Loucy (cell line): ENCODE measurements around the gene OTUB2.

Source experiments
- H2AFZ ChIP-seq: fragments of 200-600 bp; sonication (generic); 2 replicates; pipeline ENCODE4 v1.6.0; 2016; ENCODE audit warnings: antibody characterized with exemption, mild to moderate bottlenecking, low read length, moderate library complexity
- H3F3A ChIP-seq: fragments of 200-600 bp; 2 replicates; pipeline ENCODE4 v1.6.0; 2016; ENCODE audit warnings: antibody characterized with exemption, low read depth, mild to moderate bottlenecking
- H3K27me3 ChIP-seq: fragments of 200-600 bp; sonication (generic); 2 replicates; pipeline ENCODE4 v1.6.1; 2014; ENCODE audit warnings: low read length, mild to moderate bottlenecking; ENCODE audit not compliant: insufficient read depth, poor library complexity, severe bottlenecking
- H3K36me3 ChIP-seq: fragments of 200-600 bp; sonication (generic); 2 replicates; pipeline ENCODE4 v1.6.1; 2016; ENCODE audit warnings: low read length; ENCODE audit not compliant: insufficient read depth
- H3K4me1 ChIP-seq: fragments of 200-600 bp; sonication (generic); 2 replicates; pipeline ENCODE4 v1.5.1; 2014; ENCODE audit warnings: low read length, mild to moderate bottlenecking; ENCODE audit not compliant: insufficient read depth, poor library complexity, severe bottlenecking
- H3K4me2 ChIP-seq: fragments of 200-600 bp; sonication (generic); 2 replicates; pipeline ENCODE4 v1.6.0; 2014; ENCODE audit warnings: antibody characterized with exemption, low read length, low read depth, mild to moderate bottlenecking; ENCODE audit not compliant: poor library complexity, severe bottlenecking
- H3K4me3 ChIP-seq: fragments of 200-600 bp; sonication (generic); 2 replicates; pipeline ENCODE4 v1.5.1; 2014; ENCODE audit warnings: low read length, mild to moderate bottlenecking, mixed read lengths; ENCODE audit not compliant: poor library complexity, severe bottlenecking
- H3K79me2 ChIP-seq: fragments of 200-600 bp; sonication (generic); 2 replicates; pipeline ENCODE4 v1.6.1; 2014; ENCODE audit warnings: low read length; ENCODE audit not compliant: insufficient read depth
- H3K9ac ChIP-seq: fragments of 200-600 bp; sonication (generic); 2 replicates; pipeline ENCODE4 v1.6.0; 2014; ENCODE audit warnings: mild to moderate bottlenecking, low read depth, low read length, moderate library complexity; ENCODE audit not compliant: poor library complexity, severe bottlenecking
- H3K9me2 ChIP-seq: fragments of 200-600 bp; sonication (generic); replicated peaks from 2 replicates; pipeline ENCODE4 v1.6.1; 2016; ENCODE audit warnings: low read depth, low read length, mixed read lengths
- H3K9me3 ChIP-seq: fragments of 200-600 bp; sonication (generic); 2 replicates; pipeline ENCODE4 v1.6.1; 2014; ENCODE audit warnings: mild to moderate bottlenecking, antibody characterized with exemption, low read length, low read depth; ENCODE audit not compliant: insufficient read depth
- H4K20me1 ChIP-seq: fragments of 200-600 bp; sonication (generic); 2 replicates; pipeline ENCODE4 v1.6.0; 2014; ENCODE audit warnings: antibody characterized with exemption, low read length, mild to moderate bottlenecking; ENCODE audit not compliant: insufficient read depth, poor library complexity, severe bottlenecking
- CTCF ChIP-seq: fragments of 200-600 bp; sonication (generic); conservative IDR thresholded peaks from 2 replicates; pipeline ENCODE4 v1.5.1; 2014; ENCODE audit warnings: mild to moderate bottlenecking, antibody characterized with exemption, low read length
- EZH2phosphoT487 ChIP-seq: fragments of 200-600 bp; IDR thresholded peaks from 2 replicates; pipeline ENCODE4 v1.6.1; 2018; ENCODE audit warnings: antibody characterized with exemption, mild to moderate bottlenecking, moderate library complexity, borderline replicate concordance

Gene OTUB2

GRCh38 chr14:94036313-94037167 lies 10.4 kb downstream of the OTUB2 start:
- no peaks in the 10 kb centered on the region for H3K9me2 ChIP-seq
- no peaks in the 10 kb centered on the region for H3K4me1 ChIP-seq
- no peak overlapping the region for H3K4me3 ChIP-seq
- H3K9ac ChIP-seq, result no peak overlapping the region
- no peaks in the 10 kb centered on the region for H3F3A ChIP-seq
- TF ChIP-seq EZH2phosphoT487 (no peak), CTCF (peak; percentile 83)
- no peaks in the 10 kb centered on the region for H3K9me3 ChIP-seq
- no peaks in the 10 kb centered on the region for H4K20me1 ChIP-seq
- no peaks in the 10 kb centered on the region for H3K27me3 ChIP-seq
- H3K79me2 ChIP-seq, result no peaks in the 10 kb centered on the region
- no peak overlapping the region for H3K4me2 ChIP-seq
- H3K36me3 ChIP-seq, result no peaks in the 10 kb centered on the region
- no peak overlapping the region for H2AFZ ChIP-seq

DNA sequence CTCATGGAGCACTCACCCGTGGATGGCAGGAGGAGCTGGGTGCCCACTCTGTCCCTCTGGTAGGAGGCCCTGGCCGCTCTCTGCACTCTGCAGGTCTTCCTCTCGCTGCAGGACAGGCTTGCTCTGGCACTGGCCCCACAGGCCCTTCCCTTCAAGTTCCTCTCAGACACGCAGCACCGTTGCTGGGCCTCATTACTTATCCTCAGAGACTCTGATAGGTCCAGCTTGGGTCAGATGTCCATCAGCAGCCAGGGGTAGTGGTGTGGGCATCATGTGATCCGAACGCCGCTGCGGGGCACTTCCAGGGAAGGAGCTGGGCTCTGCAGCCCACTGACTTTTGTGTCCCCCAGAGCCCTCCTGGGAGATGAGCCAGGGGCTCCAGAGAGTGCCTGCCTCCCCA lies 11.8 kb downstream of the OTUB2 start:
- Histone ChIP-seq H3K79me2 (no peaks in the 10 kb centered on the region), H3K27me3 (no peaks in the 10 kb centered on the region), H3K9me3 (no peaks in the 10 kb centered on the region), H4K20me1 (no peaks in the 10 kb centered on the region), H3K4me1 (no peaks in the 10 kb centered on the region), H3K9ac (no peak overlapping the region), H3K4me3 (no peak overlapping the region), H2AFZ (no peak overlapping the region), H3K9me2 (no peaks in the 10 kb centered on the region), H3K36me3 (no peaks in the 10 kb centered on the region), H3K4me2 (no peak overlapping the region), H3F3A (no peaks in the 10 kb centered on the region)
- TF ChIP-seq EZH2phosphoT487, result no peak

DNA sequence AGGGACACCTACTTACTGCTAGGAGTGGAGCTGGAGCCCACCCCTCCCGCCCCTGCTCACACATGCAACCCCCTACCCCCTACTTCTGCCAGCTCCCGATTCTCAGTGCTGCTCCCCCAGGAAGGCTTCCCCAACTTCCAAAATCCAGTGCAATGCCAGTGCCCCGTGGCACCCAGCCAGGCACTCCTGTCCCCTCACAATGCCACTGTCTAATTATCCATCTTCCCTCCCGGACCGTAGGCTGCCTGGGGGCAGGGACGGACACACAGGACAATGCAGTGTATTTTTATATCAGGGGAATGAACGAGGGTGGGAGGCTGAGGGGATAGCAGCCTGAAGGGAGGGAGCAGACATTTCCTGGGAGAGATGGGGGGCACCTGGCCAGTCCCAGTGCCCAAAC lies 12.4 kb downstream of the OTUB2 start:
- no peaks in the 10 kb centered on the region for H3K4me1 ChIP-seq
- H3F3A ChIP-seq, result no peaks in the 10 kb centered on the region
- no peak overlapping the region for H3K4me2 ChIP-seq
- H4K20me1 ChIP-seq, result no peaks in the 10 kb centered on the region
- H3K27me3 ChIP-seq, result no peaks in the 10 kb centered on the region
- no peaks in the 10 kb centered on the region for H3K36me3 ChIP-seq
- H3K4me3 ChIP-seq, result no peak overlapping the region
- no peaks in the 10 kb centered on the region for H3K79me2 ChIP-seq
- H2AFZ ChIP-seq, result no peak overlapping the region
- H3K9me2 ChIP-seq, result no peaks in the 10 kb centered on the region
- no peaks in the 10 kb centered on the region for H3K9me3 ChIP-seq
- H3K9ac ChIP-seq, result no peak overlapping the region
- TF ChIP-seq EZH2phosphoT487 (no peak), CTCF (no peak)
